H1 (cell line): ENCODE data around the gene FAM3B. TPM values are rescaled to one million over a fixed set of nuclear protein-coding genes. Genes with fewer than 3 reads are reported as not detected.

Source experiments
- BCL11A ChIP-seq, 2 experiments: IDR thresholded peaks; one replicate each; pipeline ENCODE4 v1.6.1; 2011; ENCODE audit warnings: low read depth in 2 of 2, low read length in 2 of 2, mild to moderate bottlenecking in 2 of 2
- FOSL1 ChIP-seq: IDR thresholded peaks from 2 replicates; pipeline ENCODE4 v1.6.1; 2011; ENCODE audit warnings: mild to moderate bottlenecking, low read depth, low read length, moderate library complexity; ENCODE audit not compliant: insufficient read depth
- JUND ChIP-seq: IDR thresholded peaks from 2 replicates; pipeline ENCODE4 v1.6.1; 2011; ENCODE audit warnings: mild to moderate bottlenecking, improper control_type of control experiment, low read length
- MAFK ChIP-seq: IDR thresholded peaks from 2 replicates; pipeline ENCODE4 v1.6.1; 2012; ENCODE audit warnings: low read depth, mild to moderate bottlenecking, improper control_type of control experiment, low read length
- POLR2AphosphoS5 ChIP-seq: IDR thresholded peaks from 2 replicates; pipeline ENCODE4 v1.6.1; 2011; ENCODE audit warnings: low read depth, low read length
- TCF12 ChIP-seq: IDR thresholded peaks from 2 replicates; pipeline ENCODE4 v1.6.1; 2011; ENCODE audit warnings: low read depth, mild to moderate bottlenecking, low read length
- polyA plus RNA-seq, 7 experiments: library from polyadenylated mRNA; depleted of rRNA in 3 of 7; stranded (reverse) in 5 of 7; unstranded in 2 of 7; fragments of >200 nt in 5 of 7; fragments of 200-250 nt in 2 of 7; gene quantifications; 1 replicate in 5 of 7; 2 replicates in 1 of 7; 4 replicates in 1 of 7; pipeline versions ENCODE4 v1.2.1 to v1.2.3, GENCODE V29; 2011 to 2013; ENCODE audit warnings: missing spikeins in 2 of 7, mixed read lengths in 2 of 7
- total RNA-seq: library from RNA; stranded (reverse); fragmentation: NEBNext Ultra II Directional; extraction: Animal tissue kit (Norgen Biotek cat#: 25700); gene quantifications from 2 replicates; pipeline ENCODE4 v1.2.1, GENCODE V29; 2021
- TF ChIP-seq, protein P1 (sequence below): fragments of 300-600 bp; sonication (generic); IDR thresholded peaks from 2 replicates; pipeline ENCODE4 v1.7.1; 2012; ENCODE audit warnings: low read length, moderate library complexity, mild to moderate bottlenecking, inconsistent platforms; ENCODE audit not compliant: insufficient replicate concordance

Gene FAM3B
- total and polyA plus RNA-seq, 2 of the 8 experiments (the other 6 are each of a cell fraction or from before 2014, with no cell fraction given), result 2.0 TPM

GRCh38 chr21:41367301-41367944, 50.8 kb downstream of the FAM3B start (continued):
- TF ChIP-seq, protein P1, sequence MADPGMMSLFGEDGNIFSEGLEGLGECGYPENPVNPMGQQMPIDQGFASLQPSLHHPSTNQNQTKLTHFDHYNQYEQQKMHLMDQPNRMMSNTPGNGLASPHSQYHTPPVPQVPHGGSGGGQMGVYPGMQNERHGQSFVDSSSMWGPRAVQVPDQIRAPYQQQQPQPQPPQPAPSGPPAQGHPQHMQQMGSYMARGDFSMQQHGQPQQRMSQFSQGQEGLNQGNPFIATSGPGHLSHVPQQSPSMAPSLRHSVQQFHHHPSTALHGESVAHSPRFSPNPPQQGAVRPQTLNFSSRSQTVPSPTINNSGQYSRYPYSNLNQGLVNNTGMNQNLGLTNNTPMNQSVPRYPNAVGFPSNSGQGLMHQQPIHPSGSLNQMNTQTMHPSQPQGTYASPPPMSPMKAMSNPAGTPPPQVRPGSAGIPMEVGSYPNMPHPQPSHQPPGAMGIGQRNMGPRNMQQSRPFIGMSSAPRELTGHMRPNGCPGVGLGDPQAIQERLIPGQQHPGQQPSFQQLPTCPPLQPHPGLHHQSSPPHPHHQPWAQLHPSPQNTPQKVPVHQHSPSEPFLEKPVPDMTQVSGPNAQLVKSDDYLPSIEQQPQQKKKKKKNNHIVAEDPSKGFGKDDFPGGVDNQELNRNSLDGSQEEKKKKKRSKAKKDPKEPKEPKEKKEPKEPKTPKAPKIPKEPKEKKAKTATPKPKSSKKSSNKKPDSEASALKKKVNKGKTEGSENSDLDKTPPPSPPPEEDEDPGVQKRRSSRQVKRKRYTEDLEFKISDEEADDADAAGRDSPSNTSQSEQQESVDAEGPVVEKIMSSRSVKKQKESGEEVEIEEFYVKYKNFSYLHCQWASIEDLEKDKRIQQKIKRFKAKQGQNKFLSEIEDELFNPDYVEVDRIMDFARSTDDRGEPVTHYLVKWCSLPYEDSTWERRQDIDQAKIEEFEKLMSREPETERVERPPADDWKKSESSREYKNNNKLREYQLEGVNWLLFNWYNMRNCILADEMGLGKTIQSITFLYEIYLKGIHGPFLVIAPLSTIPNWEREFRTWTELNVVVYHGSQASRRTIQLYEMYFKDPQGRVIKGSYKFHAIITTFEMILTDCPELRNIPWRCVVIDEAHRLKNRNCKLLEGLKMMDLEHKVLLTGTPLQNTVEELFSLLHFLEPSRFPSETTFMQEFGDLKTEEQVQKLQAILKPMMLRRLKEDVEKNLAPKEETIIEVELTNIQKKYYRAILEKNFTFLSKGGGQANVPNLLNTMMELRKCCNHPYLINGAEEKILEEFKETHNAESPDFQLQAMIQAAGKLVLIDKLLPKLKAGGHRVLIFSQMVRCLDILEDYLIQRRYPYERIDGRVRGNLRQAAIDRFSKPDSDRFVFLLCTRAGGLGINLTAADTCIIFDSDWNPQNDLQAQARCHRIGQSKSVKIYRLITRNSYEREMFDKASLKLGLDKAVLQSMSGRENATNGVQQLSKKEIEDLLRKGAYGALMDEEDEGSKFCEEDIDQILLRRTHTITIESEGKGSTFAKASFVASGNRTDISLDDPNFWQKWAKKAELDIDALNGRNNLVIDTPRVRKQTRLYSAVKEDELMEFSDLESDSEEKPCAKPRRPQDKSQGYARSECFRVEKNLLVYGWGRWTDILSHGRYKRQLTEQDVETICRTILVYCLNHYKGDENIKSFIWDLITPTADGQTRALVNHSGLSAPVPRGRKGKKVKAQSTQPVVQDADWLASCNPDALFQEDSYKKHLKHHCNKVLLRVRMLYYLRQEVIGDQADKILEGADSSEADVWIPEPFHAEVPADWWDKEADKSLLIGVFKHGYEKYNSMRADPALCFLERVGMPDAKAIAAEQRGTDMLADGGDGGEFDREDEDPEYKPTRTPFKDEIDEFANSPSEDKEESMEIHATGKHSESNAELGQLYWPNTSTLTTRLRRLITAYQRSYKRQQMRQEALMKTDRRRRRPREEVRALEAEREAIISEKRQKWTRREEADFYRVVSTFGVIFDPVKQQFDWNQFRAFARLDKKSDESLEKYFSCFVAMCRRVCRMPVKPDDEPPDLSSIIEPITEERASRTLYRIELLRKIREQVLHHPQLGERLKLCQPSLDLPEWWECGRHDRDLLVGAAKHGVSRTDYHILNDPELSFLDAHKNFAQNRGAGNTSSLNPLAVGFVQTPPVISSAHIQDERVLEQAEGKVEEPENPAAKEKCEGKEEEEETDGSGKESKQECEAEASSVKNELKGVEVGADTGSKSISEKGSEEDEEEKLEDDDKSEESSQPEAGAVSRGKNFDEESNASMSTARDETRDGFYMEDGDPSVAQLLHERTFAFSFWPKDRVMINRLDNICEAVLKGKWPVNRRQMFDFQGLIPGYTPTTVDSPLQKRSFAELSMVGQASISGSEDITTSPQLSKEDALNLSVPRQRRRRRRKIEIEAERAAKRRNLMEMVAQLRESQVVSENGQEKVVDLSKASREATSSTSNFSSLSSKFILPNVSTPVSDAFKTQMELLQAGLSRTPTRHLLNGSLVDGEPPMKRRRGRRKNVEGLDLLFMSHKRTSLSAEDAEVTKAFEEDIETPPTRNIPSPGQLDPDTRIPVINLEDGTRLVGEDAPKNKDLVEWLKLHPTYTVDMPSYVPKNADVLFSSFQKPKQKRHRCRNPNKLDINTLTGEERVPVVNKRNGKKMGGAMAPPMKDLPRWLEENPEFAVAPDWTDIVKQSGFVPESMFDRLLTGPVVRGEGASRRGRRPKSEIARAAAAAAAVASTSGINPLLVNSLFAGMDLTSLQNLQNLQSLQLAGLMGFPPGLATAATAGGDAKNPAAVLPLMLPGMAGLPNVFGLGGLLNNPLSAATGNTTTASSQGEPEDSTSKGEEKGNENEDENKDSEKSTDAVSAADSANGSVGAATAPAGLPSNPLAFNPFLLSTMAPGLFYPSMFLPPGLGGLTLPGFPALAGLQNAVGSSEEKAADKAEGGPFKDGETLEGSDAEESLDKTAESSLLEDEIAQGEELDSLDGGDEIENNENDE, result no peak
- no peak for TF ChIP-seq POLR2AphosphoS5
- TF ChIP-seq BCL11A (IDR thresholded peaks at IDR 0.05; ENCODE audit: low read depth in 2 of 2, low read length in 2 of 2), result no peak
- no peak for TF ChIP-seq MAFK
- TF ChIP-seq JUND, result no peak
- TF ChIP-seq TCF12, result no peak
- TF ChIP-seq FOSL1, result no peak
